VCaP (cell line): Measurements from ENCODE around the gene SLC16A9.

ENCODE experiments used
- H3K27ac ChIP-seq: fragments of 450-650 bp; 2 replicates; pipeline ENCODE4 v1.5.1; 2017
- CTCF ChIP-seq: fragments of 450-650 bp; conservative IDR thresholded peaks from 2 replicates; pipeline ENCODE4 v1.5.1; 2017; ENCODE audit warnings: mild to moderate bottlenecking, moderate library complexity

Gene SLC16A9

GRCh38 chr10:59631237-59631636 is 78.4 kb downstream of the SLC16A9 start:
- TF ChIP-seq CTCF: no peak
- H3K27ac ChIP-seq: no peak overlapping the region

- TF ChIP-seq CTCF: no peak
- no peak overlapping the region for H3K27ac ChIP-seq
Measured at GRCh38 chr10:59628965-59629364, 80.7 kb downstream of the SLC16A9 start.

- no peak overlapping the region for H3K27ac ChIP-seq
- TF ChIP-seq CTCF: no peak
Measured at GRCh38 chr10:59628456-59628855, 81.2 kb downstream of the SLC16A9 start.

GRCh38 chr10:59627366-59628018 is 82.2 kb downstream of the SLC16A9 start:
- TF ChIP-seq CTCF: no peak

GRCh38 chr10:59626523-59626869 is 83.2 kb downstream of the SLC16A9 start:
- TF ChIP-seq CTCF: no peak
- 0 out of 2 replicates have a peak overlapping the region, but pooled peaks have one; percentile 7 for H3K27ac ChIP-seq

More at GRCh38 chr10:59627366-59628018, 82.2 kb downstream of the SLC16A9 start:
- H3K27ac ChIP-seq: no peak overlapping the region

GRCh38 chr10:59625721-59626522 is 83.7 kb downstream of the SLC16A9 start:
- peak; percentile 75 for TF ChIP-seq CTCF

GRCh38 chr10:59624951-59625350 is 84.7 kb downstream of the SLC16A9 start:
- H3K27ac ChIP-seq: no peak overlapping the region

More at GRCh38 chr10:59625721-59626522, 83.7 kb downstream of the SLC16A9 start:
- 0 out of 2 replicates have a peak overlapping the region, but pooled peaks have one; percentile 7 for H3K27ac ChIP-seq

More at GRCh38 chr10:59624951-59625350, 84.7 kb downstream of the SLC16A9 start:
- TF ChIP-seq CTCF: no peak
